Small intestine (tissue), 7 donors: Measurements from ENCODE around the gene MLLT3. TPM values are rescaled to one million over a fixed set of nuclear protein-coding genes. Genes with fewer than 3 reads are reported as not detected.

ENCODE experiments used
- DNase-seq, 2 donors: peaks; one replicate each; pipeline versions ENCODE4 v3.0.0 to v3.0.0-alpha.2; 2013
- FAIRE-seq: peaks from 2 replicates; lab custom pipeline; 2012; peaks lifted over from hg19 to GRCh38; lab: Jason Lieb, UNC
- H3K27ac ChIP-seq, 3 donors: one replicate each; pipeline ENCODE4 v1.5.1; 2013; ENCODE audit warnings: low read length in 2 of 3, mild to moderate bottlenecking in 2 of 3, control low read depth in 1 of 3, inconsistent platforms in 1 of 3, low read depth in 1 of 3, moderate library complexity in 1 of 3
- H3K27me3 ChIP-seq, 3 donors: one replicate each; pipeline ENCODE4 v1.6.1; 2013; ENCODE audit warnings: low read length in 3 of 3, inconsistent platforms in 1 of 3; ENCODE audit not compliant: control insufficient read depth in 3 of 3, insufficient read depth in 3 of 3
- H3K36me3 ChIP-seq, 3 donors: one replicate each; pipeline ENCODE4 v1.6.1; 2013; ENCODE audit warnings: low read length in 3 of 3, inconsistent platforms in 1 of 3, low read depth in 1 of 3, mild to moderate bottlenecking in 1 of 3, moderate library complexity in 1 of 3; ENCODE audit not compliant: control insufficient read depth in 3 of 3, insufficient read depth in 2 of 3
- H3K4me1 ChIP-seq, 3 donors: one replicate each; pipeline ENCODE4 v1.6.1; 2013; ENCODE audit warnings: low read length in 2 of 3, inconsistent platforms in 1 of 3, low read depth in 1 of 3, mild to moderate bottlenecking in 1 of 3, moderate library complexity in 1 of 3; ENCODE audit not compliant: control insufficient read depth in 3 of 3, insufficient read depth in 2 of 3
- H3K4me3 ChIP-seq, 3 donors: one replicate each; pipeline ENCODE4 v1.5.1; 2013; ENCODE audit warnings: low read length in 3 of 3, control low read depth in 1 of 3, inconsistent platforms in 1 of 3, low read depth in 1 of 3, mild to moderate bottlenecking in 1 of 3, moderate library complexity in 1 of 3
- H3K9me3 ChIP-seq, 2 donors: one replicate each; pipeline ENCODE4 v1.6.1; 2013; ENCODE audit warnings: low read depth in 1 of 2, low read length in 1 of 2; ENCODE audit not compliant: control insufficient read depth in 2 of 2, insufficient read depth in 1 of 2
- WGBS, 3 donors: extraction: QIAGEN DNeasy Blood & Tissue Kit; methylation state at CpG; one replicate each; pipeline ENCODE4 v1.1.7; 2013; 5-methylcytosine and 5-hydroxymethylcytosine counted together
- polyA plus RNA-seq, 4 donors: library from polyadenylated mRNA; stranded (reverse) in 3 of 4; unstranded in 1 of 4; fragments of 200-250 nt in 3 of 4; fragments of 120-200 nt in 1 of 4; gene quantifications; one replicate each; pipeline versions ENCODE4 v1.2.1 to v1.2.3, GENCODE V29; 2013
- donor health status: healthy with polysubstance abuse.
- donor health status: control.
- donor health status: control.
- donor health status: Bipolar disorder and iron deficiency.
- donor health status: healthy.

Gene MLLT3
- polyA plus RNA-seq, 4 donors, result 8.9 to 34.5 (median 14.0) TPM

DNA sequence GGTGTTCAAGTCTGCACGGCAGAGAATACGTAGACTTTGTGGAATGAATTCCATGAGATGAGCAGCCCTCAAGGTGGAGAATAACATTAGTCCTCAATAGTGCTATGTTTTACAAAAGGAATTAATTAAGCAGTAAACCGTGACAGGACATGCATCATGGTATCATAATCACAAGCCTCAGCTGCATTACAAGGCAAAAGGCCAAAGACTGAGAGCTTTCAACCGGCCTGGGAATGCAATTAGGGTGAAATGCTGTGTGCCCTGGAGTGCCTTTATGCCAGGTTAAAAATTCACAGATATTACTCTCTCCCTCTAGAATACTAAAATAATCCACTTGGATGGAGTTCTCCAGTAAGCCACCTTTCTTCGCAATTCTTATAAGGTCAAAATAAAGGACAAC is 270.6 kb downstream of the MLLT3 start:
- WGBS, 3 donors, result 71 to 90% (median 79%) methylated on average over 5 of the region's 5 CpGs
- H3K36me3 ChIP-seq, result peaks cover 0 to 8% (median 2%) of the 10 kb centered on the region in 3 donors
- FAIRE-seq, result no peak

DNA sequence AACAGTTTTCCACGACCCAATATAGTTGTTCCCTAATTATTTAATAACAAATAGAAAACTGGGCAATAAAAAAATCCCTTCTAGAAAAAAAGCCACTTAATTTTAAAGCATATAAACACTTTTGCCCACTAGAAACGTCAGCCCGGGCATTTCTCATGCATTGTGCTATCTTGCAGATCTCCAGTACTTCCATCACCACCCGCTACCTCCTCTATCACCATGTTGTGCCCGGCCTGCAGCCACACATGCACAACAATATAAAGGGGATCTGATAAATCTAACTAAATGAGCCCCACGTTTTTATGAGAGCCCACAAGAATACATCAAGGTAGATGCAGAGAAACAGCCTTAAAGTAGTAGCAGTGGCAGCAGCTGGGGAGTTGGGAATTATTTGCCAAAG is 272.7 kb downstream of the MLLT3 start:
- FAIRE-seq (no peak), DNase-seq (no peak)
- H3K9me3 ChIP-seq, result no peaks in the 10 kb centered on the region
- peaks cover 0 to 8% (median 2%) of the 10 kb centered on the region in 3 donors for H3K36me3 ChIP-seq
- WGBS, 3 donors, result 85 to 91% (median 91%) methylated on average over 6 of the region's 6 CpGs
- H3K4me1 ChIP-seq, result no peaks in the 10 kb centered on the region
- no peak overlapping the region for H3K4me3 ChIP-seq
- H3K27ac ChIP-seq, result no peak overlapping the region
- no peaks in the 10 kb centered on the region for H3K27me3 ChIP-seq

More for the DNA sequence above, 270.6 kb downstream of the MLLT3 start:
- Histone ChIP-seq H3K27me3 (no peaks in the 10 kb centered on the region), H3K4me1 (peaks cover 0 to 3% (median 0%) of the 10 kb centered on the region in 3 donors), H3K9me3 (no peaks in the 10 kb centered on the region), H3K4me3 (no peak overlapping the region), H3K27ac (no peak overlapping the region)
- no peak for DNase-seq

DNA sequence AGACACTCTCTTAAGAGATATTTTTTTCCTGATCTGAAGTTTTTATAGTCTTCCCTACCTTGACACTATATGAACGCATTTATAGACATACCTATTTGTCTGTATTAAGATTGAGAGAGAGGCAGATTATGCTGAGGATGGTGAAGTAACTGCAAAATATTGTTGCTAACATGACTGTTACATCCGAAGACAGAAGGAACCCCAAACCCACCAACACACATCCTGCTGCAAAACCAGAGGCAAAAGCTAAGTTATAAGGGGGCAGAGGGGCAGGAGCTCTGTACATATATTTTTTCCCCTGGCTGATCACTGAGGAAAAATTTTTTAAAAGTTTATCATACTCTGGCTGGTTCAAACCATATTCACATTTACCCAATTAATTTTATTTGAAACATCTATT is 279.0 kb downstream of the MLLT3 start:
- Histone ChIP-seq H3K27me3 (no peaks in the 10 kb centered on the region), H3K27ac (no peak overlapping the region), H3K36me3 (no peaks in the 10 kb centered on the region), H3K4me3 (no peak overlapping the region), H3K9me3 (no peaks in the 10 kb centered on the region), H3K4me1 (no peaks in the 10 kb centered on the region)
- no peak for FAIRE-seq
- no peak for DNase-seq
- WGBS, 3 donors, result 85 to 92% (median 85%) methylated on average over 2 of the region's 2 CpGs

DNA sequence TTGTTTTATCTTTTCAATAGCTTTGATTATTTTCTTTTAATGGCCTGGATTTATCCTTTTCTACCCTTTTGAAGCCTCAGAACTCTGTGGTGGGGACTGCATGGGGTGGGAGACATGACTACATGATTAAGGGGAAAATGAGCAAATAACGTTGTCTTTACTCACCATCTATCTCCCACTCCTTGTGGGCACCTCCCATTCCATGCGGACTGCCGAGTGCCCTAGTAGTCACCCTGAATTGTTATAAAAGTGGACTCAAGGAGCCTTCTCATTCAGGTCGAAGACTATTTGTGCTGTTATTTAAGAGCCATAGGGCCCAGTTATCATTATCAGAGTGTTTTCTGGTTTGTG is 281.8 kb downstream of the MLLT3 start:
- Histone ChIP-seq H3K36me3 (no peaks in the 10 kb centered on the region), H3K27ac (no peak overlapping the region), H3K9me3 (no peaks in the 10 kb centered on the region), H3K27me3 (peaks cover 0 to 5% (median 0%) of the 10 kb centered on the region in 3 donors), H3K4me3 (no peak overlapping the region), H3K4me1 (no peaks in the 10 kb centered on the region)
- no peak for FAIRE-seq
- DNase-seq, result no peak
- WGBS, 3 donors, result 67 to 78% (median 71%) methylated on average over 4 of the region's 4 CpGs

DNA sequence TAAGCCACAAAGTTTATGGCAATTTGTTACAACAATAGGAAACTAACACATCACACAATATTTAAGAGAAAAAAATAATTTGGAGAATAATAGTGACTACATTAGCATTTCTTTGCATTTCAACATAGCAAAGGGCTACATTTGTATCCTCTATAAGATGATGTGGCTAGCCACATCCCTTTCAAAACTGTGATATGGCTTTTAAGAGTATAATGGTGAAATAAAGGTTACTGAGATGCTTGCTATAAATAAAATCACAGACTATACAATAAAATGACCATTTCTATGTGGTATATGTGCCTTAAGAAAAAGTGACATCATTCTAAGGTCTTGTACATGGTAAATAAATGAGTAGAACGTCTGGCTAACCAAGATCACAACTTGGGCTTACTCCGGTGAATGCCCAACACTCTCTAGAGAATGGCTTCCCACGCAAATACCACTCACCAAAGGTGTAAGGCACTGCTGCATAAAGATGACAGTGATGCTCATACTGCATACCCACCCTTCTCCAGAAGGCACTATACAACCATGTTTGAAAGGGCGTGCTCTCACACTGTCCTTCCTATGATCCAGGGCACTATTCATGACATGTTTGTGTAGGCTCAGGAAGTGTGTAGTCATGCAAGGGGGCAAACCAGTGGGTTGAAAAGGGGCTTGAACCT is 286.5 kb downstream of the MLLT3 start:
- Histone ChIP-seq H3K4me3 (no peak overlapping the region), H3K4me1 (no peaks in the 10 kb centered on the region), H3K27ac (no peak overlapping the region), H3K27me3 (peaks cover 0 to 5% (median 0%) of the 10 kb centered on the region in 3 donors), H3K36me3 (no peaks in the 10 kb centered on the region), H3K9me3 (peaks cover 0 to 2% of the 10 kb centered on the region in 2 donors)
- 81 to 89% (median 83%) methylated on average over 4 of the region's 4 CpGs for WGBS, 3 donors
- no peak for DNase-seq
- no peak for FAIRE-seq

DNA sequence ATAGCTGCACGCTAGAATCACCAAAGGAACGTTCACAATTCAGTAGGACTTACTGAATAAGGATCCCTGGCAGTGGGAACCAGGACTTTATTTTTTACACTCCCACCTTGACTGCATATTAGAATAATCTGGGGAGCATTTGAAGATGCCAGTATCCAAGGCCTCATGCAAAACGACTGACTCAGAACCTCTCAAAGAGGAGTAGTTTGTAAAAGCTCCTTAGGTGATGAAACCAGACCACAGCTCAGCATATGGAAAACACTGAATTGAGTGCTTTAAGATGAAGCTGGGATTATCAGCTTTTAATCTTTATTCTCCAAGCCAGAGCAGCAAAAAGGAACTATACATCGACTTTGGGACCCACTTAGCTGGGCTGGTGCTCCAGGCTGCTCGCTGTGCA is 288.3 kb downstream of the MLLT3 start:
- Histone ChIP-seq H3K4me1 (no peaks in the 10 kb centered on the region), H3K36me3 (no peaks in the 10 kb centered on the region), H3K27me3 (peaks cover 0 to 5% (median 0%) of the 10 kb centered on the region in 3 donors), H3K9me3 (peaks cover 0 to 2% of the 10 kb centered on the region in 2 donors), H3K27ac (no peak overlapping the region), H3K4me3 (no peak overlapping the region)
- 61 to 74% (median 64%) methylated on average over 5 of the region's 5 CpGs for WGBS, 3 donors
- FAIRE-seq, result no peak
- DNase-seq, result no peak

DNA sequence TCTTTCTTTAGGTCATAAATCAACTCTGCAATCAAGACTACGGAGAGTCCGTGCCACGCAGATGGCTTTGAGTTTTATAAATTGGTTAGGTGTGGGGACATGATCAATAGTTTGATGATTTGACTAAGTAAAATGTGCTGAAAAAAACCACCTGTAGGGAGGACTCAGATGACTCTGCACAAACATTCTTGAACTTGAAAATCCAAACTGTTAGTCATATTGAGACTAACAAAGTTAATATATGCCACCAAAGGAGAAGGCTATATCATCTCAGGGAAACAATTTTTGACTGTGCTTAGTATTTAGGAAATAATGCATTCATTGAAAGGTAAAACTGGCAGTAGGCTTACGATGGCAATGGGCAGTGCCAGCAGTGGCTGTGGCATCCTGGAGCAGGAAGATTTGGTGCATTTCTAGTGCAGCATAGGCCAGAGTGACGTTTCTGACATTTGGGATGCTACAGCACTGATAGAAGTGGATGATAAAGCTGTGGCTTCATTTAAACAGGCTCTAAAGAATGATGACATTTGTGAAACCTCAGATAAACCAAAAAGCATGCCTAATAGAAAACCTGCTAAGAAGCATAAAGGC is 291.1 kb downstream of the MLLT3 start:
- Histone ChIP-seq H3K36me3 (no peaks in the 10 kb centered on the region), H3K4me1 (no peaks in the 10 kb centered on the region), H3K27me3 (peaks cover 0 to 3% (median 0%) of the 10 kb centered on the region in 3 donors), H3K4me3 (no peak overlapping the region), H3K27ac (no peak overlapping the region), H3K9me3 (peaks cover 0 to 2% of the 10 kb centered on the region in 2 donors)
- WGBS, 3 donors, result 60 to 68% (median 63%) methylated on average over 5 of the region's 5 CpGs
- FAIRE-seq, result no peak
- DNase-seq, result no peak

DNA sequence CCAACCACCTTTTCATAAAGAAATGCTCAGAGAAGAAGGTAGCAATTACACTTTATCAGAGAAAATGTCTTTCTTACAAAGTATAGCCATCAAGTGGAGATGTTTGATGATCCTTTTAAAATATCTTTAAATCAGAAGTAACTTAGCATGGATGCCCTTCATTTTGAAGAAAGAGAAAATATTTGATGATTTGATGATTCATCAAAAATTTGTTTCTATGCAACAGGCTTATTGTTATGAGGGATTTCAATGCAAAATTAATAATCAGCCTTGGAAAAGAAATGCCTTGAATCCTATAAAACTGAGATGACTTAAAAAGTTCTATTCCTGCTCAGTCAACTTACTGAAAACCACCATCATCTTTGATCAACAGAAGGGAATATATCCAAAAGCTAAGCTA is 291.6 kb downstream of the MLLT3 start:
- FAIRE-seq, result no peak
- H3K9me3 ChIP-seq, result peaks cover 0 to 2% of the 10 kb centered on the region in 2 donors
- no peaks in the 10 kb centered on the region for H3K27me3 ChIP-seq
- no peaks in the 10 kb centered on the region for H3K4me1 ChIP-seq
- no peak overlapping the region for H3K27ac ChIP-seq
- DNase-seq, result no peak
- H3K36me3 ChIP-seq, result no peaks in the 10 kb centered on the region
- H3K4me3 ChIP-seq, result no peak overlapping the region
